HepG2 (cell line): ENCODE data around the gene CAMKK1. TPM values are rescaled to one million over a fixed set of nuclear protein-coding genes. Genes with fewer than 3 reads are reported as not detected.
A peak's percentile ranks its signal among the peaks of the same experiment; 100 is the strongest.

Experiments
- CBFB ChIP-seq: sonication (generic); formaldehyde crosslinking; IDR thresholded peaks from 2 replicates; pipeline ENCODE4 v1.4.0; 2020; ENCODE audit warnings: missing genetic modification reagents
- FOXK1 ChIP-seq: sonication (generic); formaldehyde crosslinking; IDR thresholded peaks from 2 replicates; pipeline ENCODE4 v1.4.0; 2020; ENCODE audit warnings: low read depth, missing genetic modification reagents, borderline replicate concordance
- HIVEP1 ChIP-seq: sonication (generic); formaldehyde crosslinking; IDR thresholded peaks from 2 replicates; pipeline ENCODE4 v1.4.0; 2020; ENCODE audit warnings: mild to moderate bottlenecking, missing genetic modification reagents
- HNF4A ChIP-seq: sonication (generic); formaldehyde crosslinking; IDR thresholded peaks from 2 replicates; pipeline ENCODE4 v1.4.0; 2020; ENCODE audit warnings: missing genetic modification reagents
- HOXA7 ChIP-seq: sonication (generic); formaldehyde crosslinking; IDR thresholded peaks from 2 replicates; pipeline ENCODE4 v1.8.1; 2022; ENCODE audit warnings: mild to moderate bottlenecking, missing genetic modification reagents, moderate library complexity
- ISL2 ChIP-seq: sonication (generic); formaldehyde crosslinking; IDR thresholded peaks from 2 replicates; pipeline ENCODE4 v1.5.0; 2020; ENCODE audit warnings: missing genetic modification reagents
- KAT2B ChIP-seq: fragments of 150-350 bp; IDR thresholded peaks from 2 replicates; pipeline ENCODE4 v1.6.1; 2014; ENCODE audit warnings: low read depth, low read length, borderline replicate concordance
- KDM2A ChIP-seq: sonication (generic); formaldehyde crosslinking; IDR thresholded peaks from 2 replicates; pipeline ENCODE4 v1.4.0; 2020; ENCODE audit warnings: low read depth, missing genetic modification reagents, borderline replicate concordance
- KDM5A ChIP-seq: fragments of 200-600 bp; sonication (generic); IDR thresholded peaks from 2 replicates; pipeline ENCODE4 v1.7.0; 2018; ENCODE audit warnings: antibody characterized with exemption, mild to moderate bottlenecking, low read length, borderline replicate concordance
- KDM5B ChIP-seq: sonication (generic); formaldehyde crosslinking; IDR thresholded peaks from 2 replicates; pipeline ENCODE4 v1.4.0; 2020; ENCODE audit warnings: missing genetic modification reagents, mild to moderate bottlenecking, borderline replicate concordance
- NAIF1 ChIP-seq: sonication (generic); formaldehyde crosslinking; IDR thresholded peaks from 2 replicates; pipeline ENCODE4 v1.5.0; 2020; ENCODE audit warnings: mild to moderate bottlenecking, missing genetic modification reagents, borderline replicate concordance
- RBM22 ChIP-seq: fragments of 200-400 bp; formaldehyde crosslinking; optimal IDR thresholded peaks from 2 replicates; pipeline ENCODE3; 2017; ENCODE audit warnings: mild to moderate bottlenecking, low read length, moderate library complexity
- ZFP36L2 ChIP-seq: sonication (generic); formaldehyde crosslinking; IDR thresholded peaks from 2 replicates; pipeline ENCODE4 v1.4.0; 2020; ENCODE audit warnings: missing genetic modification reagents
- ZFP82 ChIP-seq: sonication (generic); formaldehyde crosslinking; IDR thresholded peaks from 2 replicates; pipeline ENCODE4 v1.5.1; 2020; ENCODE audit warnings: mild to moderate bottlenecking, missing genetic modification reagents, borderline replicate concordance
- ZFX ChIP-seq: sonication (generic); formaldehyde crosslinking; IDR thresholded peaks from 2 replicates; pipeline ENCODE4 v1.4.0; 2020; ENCODE audit warnings: mild to moderate bottlenecking, low read depth, missing genetic modification reagents, moderate library complexity
- ZHX1 ChIP-seq: sonication (generic); formaldehyde crosslinking; IDR thresholded peaks from 2 replicates; pipeline ENCODE4 v1.8.1; 2022; ENCODE audit warnings: low read depth, mild to moderate bottlenecking, missing genetic modification reagents
- ZNF124 ChIP-seq: sonication (generic); formaldehyde crosslinking; IDR thresholded peaks from 2 replicates; pipeline ENCODE4 v1.4.0; 2020; ENCODE audit warnings: missing genetic modification reagents
- ZNF136 ChIP-seq: sonication (generic); formaldehyde crosslinking; IDR thresholded peaks from 2 replicates; pipeline ENCODE4 v1.8.1; 2022; ENCODE audit warnings: low read depth, mild to moderate bottlenecking, moderate library complexity, missing genetic modification reagents
- ZNF143 ChIP-seq: sonication (generic); formaldehyde crosslinking; IDR thresholded peaks from 2 replicates; pipeline ENCODE4 v1.4.0; 2020; ENCODE audit warnings: missing genetic modification reagents
- ZNF260 ChIP-seq: sonication (generic); formaldehyde crosslinking; IDR thresholded peaks from 2 replicates; pipeline ENCODE4 v1.4.0; 2020; ENCODE audit warnings: missing genetic modification reagents, low read depth, mild to moderate bottlenecking, borderline replicate concordance
- ZNF382 ChIP-seq: sonication (generic); formaldehyde crosslinking; IDR thresholded peaks from 2 replicates; pipeline ENCODE4 v1.5.0; 2020; ENCODE audit warnings: missing genetic modification reagents, mild to moderate bottlenecking, borderline replicate concordance
- ZNF460 ChIP-seq: sonication (generic); formaldehyde crosslinking; IDR thresholded peaks from 2 replicates; pipeline ENCODE4 v1.5.1; 2020; ENCODE audit warnings: missing genetic modification reagents, mild to moderate bottlenecking, borderline replicate concordance
- ZNF564 ChIP-seq: sonication (generic); formaldehyde crosslinking; IDR thresholded peaks from 2 replicates; pipeline ENCODE4 v1.8.1; 2023; ENCODE audit warnings: mild to moderate bottlenecking, missing genetic modification reagents
- ZNF605 ChIP-seq: sonication (generic); formaldehyde crosslinking; IDR thresholded peaks from 2 replicates; pipeline ENCODE4 v1.8.0; 2022; ENCODE audit warnings: mild to moderate bottlenecking, missing genetic modification reagents
- ZSCAN9 ChIP-seq: IDR thresholded peaks from 2 replicates; pipeline ENCODE4 v1.6.1; 2016; ENCODE audit warnings: borderline replicate concordance
- ZXDC ChIP-seq: sonication (generic); formaldehyde crosslinking; IDR thresholded peaks from 2 replicates; pipeline ENCODE4 v1.5.0; 2020; ENCODE audit warnings: mild to moderate bottlenecking, missing genetic modification reagents
- polyA plus RNA-seq, 8 experiments: library from polyadenylated mRNA; depleted of rRNA in 3 of 8; stranded (reverse) in 7 of 8; unstranded in 1 of 8; fragments of >200 nt; fragmentation: Illumina TruSeq in 4 of 8; extraction: Trizol in 4 of 8; gene quantifications; 2 replicates each; pipeline versions ENCODE4 v1.2.1 to v1.2.3, GENCODE V29; 2011 to 2016; ENCODE audit warnings: low read depth in 4 of 8, missing spikeins in 1 of 8, mixed read lengths in 1 of 8; ENCODE audit not compliant: insufficient read depth in 1 of 8
- total RNA-seq, 5 experiments: library from RNA; depleted of rRNA; stranded (reverse); fragments of >200 nt; fragmentation: Illumina TruSeq; extraction: Trizol; gene quantifications; 2 replicates each; pipeline ENCODE4 v1.2.3, GENCODE V29; 2016; ENCODE audit warnings: low read depth in 1 of 5
- TF ChIP-seq, protein P1 (sequence below): fragments of 450-650 bp; IDR thresholded peaks from 2 replicates; pipeline ENCODE4 v1.6.1; 2017

CAMKK1 gene
- total and polyA plus RNA-seq, 2 of the 13 experiments (the other 11 are each of a cell fraction or from before 2014, with no cell fraction given), result 1.5 to 1.6 TPM

DNA sequence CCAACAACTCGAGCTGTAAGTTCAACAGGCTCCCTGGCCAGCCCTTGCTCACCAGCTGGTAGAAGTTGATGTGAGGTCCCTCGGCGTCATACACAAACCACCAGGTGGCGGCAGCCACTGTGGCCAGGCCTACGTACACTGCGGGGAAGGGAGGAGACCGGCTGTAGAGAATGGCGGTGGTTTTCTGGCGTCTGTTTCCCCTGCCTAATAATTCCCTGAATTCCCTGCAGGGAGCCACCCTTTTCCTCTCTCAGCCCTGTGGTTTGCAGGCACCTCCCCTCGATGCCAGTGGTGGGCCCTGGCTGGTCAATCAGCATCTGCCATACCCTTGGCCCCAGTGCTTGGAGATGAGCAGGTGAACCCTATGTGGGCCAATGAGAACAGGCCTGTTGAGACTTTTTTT is 42.3 kb upstream of the CAMKK1 start (continued):
- no peak for TF ChIP-seq RBM22
- peak; percentile 42; the same call in 1 of the 2 replicates for TF ChIP-seq FOXK1
- TF ChIP-seq ZNF143, result no peak
- TF ChIP-seq ZNF460, result no peak
- TF ChIP-seq KDM5A, result no peak
- TF ChIP-seq HNF4A (CRISPR knock-in tag), result no peak
- TF ChIP-seq HOXA7 (CRISPR knock-in tag), result no peak
- no peak for TF ChIP-seq NAIF1 (CRISPR knock-in tag)
- 0 out of 2 replicates have a peak, but pooled peaks have one; percentile 53 for TF ChIP-seq ZFP36L2 (CRISPR knock-in tag)
- TF ChIP-seq HIVEP1 (CRISPR knock-in tag), result no peak
- TF ChIP-seq ZXDC (CRISPR knock-in tag), result no peak
- TF ChIP-seq, protein P1, sequence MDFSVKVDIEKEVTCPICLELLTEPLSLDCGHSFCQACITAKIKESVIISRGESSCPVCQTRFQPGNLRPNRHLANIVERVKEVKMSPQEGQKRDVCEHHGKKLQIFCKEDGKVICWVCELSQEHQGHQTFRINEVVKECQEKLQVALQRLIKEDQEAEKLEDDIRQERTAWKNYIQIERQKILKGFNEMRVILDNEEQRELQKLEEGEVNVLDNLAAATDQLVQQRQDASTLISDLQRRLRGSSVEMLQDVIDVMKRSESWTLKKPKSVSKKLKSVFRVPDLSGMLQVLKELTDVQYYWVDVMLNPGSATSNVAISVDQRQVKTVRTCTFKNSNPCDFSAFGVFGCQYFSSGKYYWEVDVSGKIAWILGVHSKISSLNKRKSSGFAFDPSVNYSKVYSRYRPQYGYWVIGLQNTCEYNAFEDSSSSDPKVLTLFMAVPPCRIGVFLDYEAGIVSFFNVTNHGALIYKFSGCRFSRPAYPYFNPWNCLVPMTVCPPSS, result no peak
- no peak for TF ChIP-seq ISL2 (CRISPR knock-in tag)
- no peak for TF ChIP-seq KAT2B
- TF ChIP-seq ZFX (CRISPR knock-in tag), result peak; percentile 70
- TF ChIP-seq ZNF136, result no peak
- no peak for TF ChIP-seq ZNF605 (CRISPR knock-in tag)
- TF ChIP-seq ZNF564 (CRISPR knock-in tag), result no peak
- no peak for TF ChIP-seq ZNF124
- no peak for TF ChIP-seq ZNF260
- no peak for TF ChIP-seq ZSCAN9
- TF ChIP-seq KDM5B (CRISPR knock-in tag), result no peak
- TF ChIP-seq ZHX1, result no peak
- no peak for TF ChIP-seq ZFP82 (CRISPR knock-in tag)
- TF ChIP-seq ZNF382 (CRISPR knock-in tag), result no peak
- peak; percentile 81 for TF ChIP-seq KDM2A (CRISPR knock-in tag)
- TF ChIP-seq CBFB (CRISPR knock-in tag), result no peak
